SH-SY5Y (cell line): ENCODE data around the gene CEMIP.

ENCODE experiments used
- GATA2 ChIP-seq: IDR thresholded peaks from 2 replicates; pipeline ENCODE4 v1.6.1; 2011; ENCODE audit warnings: mild to moderate bottlenecking, low read depth, low read length
- GATA3 ChIP-seq: IDR thresholded peaks from 2 replicates; pipeline ENCODE4 v1.6.1; 2011; ENCODE audit warnings: low read depth, mild to moderate bottlenecking, low read length, moderate library complexity

CEMIP gene

DNA sequence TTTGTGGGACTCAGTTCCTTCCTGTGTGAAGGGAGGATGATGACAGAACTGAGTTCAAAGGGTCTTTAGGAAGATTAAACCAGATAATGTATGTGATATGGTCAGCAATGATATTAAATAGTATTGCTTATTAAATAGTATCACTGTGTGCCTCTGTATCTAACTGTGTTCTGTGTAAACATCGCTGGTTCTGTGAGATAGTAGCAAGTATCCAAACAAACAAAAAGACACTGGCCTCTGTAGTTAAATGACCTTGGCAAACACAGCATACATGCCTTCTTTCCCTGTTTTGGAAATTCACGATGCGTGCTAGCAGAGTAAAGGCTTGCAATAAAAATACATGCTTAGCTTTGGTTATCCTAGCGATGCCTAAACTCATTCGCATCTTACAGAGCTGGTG lies 134.4 kb downstream of the CEMIP start:
- no peak for TF ChIP-seq GATA2
- TF ChIP-seq GATA3 = no peak

DNA sequence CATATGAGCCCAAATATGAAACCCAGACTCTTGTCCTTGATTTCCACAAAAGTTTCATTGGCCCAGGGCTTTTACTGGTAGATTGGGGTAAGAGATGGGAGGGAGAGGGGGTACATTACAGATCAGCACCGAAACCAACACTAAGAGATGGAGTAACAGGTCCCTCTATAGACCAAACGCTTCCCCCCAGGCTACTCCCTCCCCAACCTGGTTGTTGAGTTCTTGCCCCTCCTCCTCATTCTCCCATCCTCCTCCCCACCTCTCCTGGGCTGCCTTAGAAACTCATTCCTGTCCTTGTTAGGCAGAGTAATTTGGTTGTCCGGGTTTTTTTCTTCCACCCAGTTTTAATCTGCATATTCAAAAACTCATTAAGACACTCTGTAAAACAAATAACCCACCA lies 136.3 kb downstream of the CEMIP start:
- TF ChIP-seq GATA2 = no peak
- no peak for TF ChIP-seq GATA3

DNA sequence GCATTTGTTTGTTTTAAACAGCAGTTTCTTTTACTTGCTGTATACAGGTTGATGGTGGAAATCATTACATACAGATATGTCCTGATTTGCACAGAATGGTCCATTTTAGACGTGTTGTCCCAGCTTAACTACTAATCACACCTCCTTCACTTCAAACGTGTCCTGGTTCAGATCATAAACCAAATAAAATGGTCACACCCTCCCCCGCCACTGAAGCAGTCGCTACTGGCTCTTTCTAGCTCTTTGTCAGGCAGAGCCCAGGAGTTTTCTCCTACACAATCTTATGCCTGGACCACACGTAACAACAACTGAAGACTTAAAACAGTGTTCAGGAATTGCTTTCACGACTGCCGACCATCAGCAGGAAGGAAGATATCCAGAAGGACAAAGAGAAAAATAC lies 136.9 kb downstream of the CEMIP start:
- TF ChIP-seq GATA2 (no peak), GATA3 (no peak)

- TF ChIP-seq GATA3 (no peak), GATA2 (no peak)
These were observed 139.1 kb downstream of the CEMIP start for GRCh38 chr15:80918196-80918783.

GRCh38 chr15:80920271-80920699 lies 141.1 kb downstream of the CEMIP start:
- TF ChIP-seq GATA3 (no peak), GATA2 (no peak)

GRCh38 chr15:80921736-80922410 lies 142.7 kb downstream of the CEMIP start:
- TF ChIP-seq GATA3 = no peak

- TF ChIP-seq GATA3 = no peak
- TF ChIP-seq GATA2 = no peak
These were observed 144.5 kb downstream of the CEMIP start for GRCh38 chr15:80923668-80924067.

DNA sequence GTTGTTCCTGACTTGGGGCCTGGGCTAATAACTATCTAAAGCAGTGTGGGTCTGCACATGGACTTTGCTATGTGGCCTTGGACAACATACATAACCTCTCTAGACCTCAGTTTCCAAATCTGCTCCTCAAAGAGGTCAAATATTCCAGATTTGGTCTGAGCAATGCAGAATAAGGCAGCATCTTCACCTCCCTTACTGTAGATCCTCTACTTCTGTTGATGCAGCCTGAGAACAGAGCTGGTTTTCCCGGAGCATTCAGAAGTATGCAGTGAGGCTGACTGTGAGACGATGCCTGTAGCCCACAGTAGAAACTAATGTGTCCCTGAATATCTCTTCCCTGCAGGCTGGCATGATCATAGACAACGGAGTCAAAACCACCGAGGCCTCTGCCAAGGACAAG lies 145.1 kb downstream of the CEMIP start:
- TF ChIP-seq GATA2 (no peak), GATA3 (no peak)

DNA sequence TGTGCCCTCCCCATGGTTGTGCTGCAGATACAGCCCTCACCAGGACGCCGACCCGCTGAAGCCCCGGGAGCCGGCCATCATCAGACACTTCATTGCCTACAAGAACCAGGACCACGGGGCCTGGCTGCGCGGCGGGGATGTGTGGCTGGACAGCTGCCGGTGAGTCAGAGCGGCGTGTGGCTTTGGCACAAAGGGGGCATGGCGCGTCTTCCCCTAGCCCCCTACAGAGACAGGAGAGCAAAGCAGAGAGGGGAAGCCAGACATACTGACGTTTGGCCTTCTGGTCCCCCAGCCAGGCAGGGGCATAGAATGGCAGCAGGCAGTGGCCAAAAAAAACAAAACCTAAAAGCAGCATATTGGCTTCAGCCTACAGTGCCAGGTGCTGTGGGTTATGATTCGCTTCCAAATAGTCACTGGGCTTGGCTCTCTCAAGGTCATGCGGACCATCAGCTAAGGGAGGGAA lies 146.5 kb downstream of the CEMIP start:
- TF ChIP-seq GATA3 (no peak), GATA2 (no peak)

GRCh38 chr15:80926126-80926525 lies 147.0 kb downstream of the CEMIP start:
- TF ChIP-seq GATA2 = no peak
- no peak for TF ChIP-seq GATA3

- no peak for TF ChIP-seq GATA2
- TF ChIP-seq GATA3 = no peak
These were observed 150.1 kb downstream of the CEMIP start for GRCh38 chr15:80929225-80929624.

GRCh38 chr15:80929689-80930088 lies 150.5 kb downstream of the CEMIP start:
- TF ChIP-seq GATA2 (no peak), GATA3 (no peak)

- TF ChIP-seq GATA2 (no peak), GATA3 (no peak)
These were observed 152.0 kb downstream of the CEMIP start for GRCh38 chr15:80931191-80931590.

GRCh38 chr15:80931721-80932512 lies 152.7 kb downstream of the CEMIP start:
- TF ChIP-seq GATA2 = no peak
- no peak for TF ChIP-seq GATA3

DNA sequence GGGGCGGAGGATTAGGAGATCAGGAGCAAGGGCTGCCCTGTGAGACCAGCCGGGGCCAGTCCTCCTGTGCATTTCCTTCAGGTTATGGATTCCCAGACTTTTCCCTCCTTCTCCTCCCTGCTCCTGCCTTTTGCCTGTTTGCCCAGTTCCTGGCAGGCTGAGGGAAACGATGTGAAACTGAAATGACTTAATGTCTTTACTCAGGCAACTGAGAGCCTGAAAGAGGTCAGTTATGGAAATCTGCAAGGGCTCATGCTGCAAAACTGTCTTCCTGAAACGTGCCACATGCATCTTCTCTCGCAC lies 153.3 kb downstream of the CEMIP start:
- TF ChIP-seq GATA3 = no peak
- no peak for TF ChIP-seq GATA2

DNA sequence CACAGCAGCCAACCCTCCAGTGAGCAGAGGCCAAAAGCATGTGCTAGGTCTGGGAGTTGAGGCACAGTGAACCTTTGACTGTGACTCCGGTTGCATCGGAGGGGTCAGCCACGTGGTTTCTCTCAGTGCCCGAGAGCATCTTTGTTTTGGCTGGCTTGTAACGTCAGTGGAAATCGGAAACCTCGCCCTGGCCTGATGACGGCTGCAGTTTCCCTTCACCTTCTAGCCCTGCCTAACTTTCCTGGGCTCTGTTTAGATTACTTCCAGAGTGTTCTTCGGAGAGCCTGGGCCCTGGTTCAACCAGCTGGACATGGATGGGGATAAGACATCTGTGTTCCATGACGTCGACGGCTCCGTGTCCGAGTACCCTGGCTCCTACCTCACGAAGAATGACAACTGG lies 153.8 kb downstream of the CEMIP start:
- TF ChIP-seq GATA3 (no peak), GATA2 (no peak)
